C4-2B (cell line): ENCODE results near the gene TRIM40.

Experiments used
- CTCF ChIP-seq: fragments of 450-650 bp; conservative IDR thresholded peaks from 2 replicates; pipeline ENCODE4 v1.5.1; 2017; ENCODE audit warnings: mild to moderate bottlenecking
- ZFX ChIP-seq: fragments of 450-650 bp; IDR thresholded peaks from 2 replicates; pipeline ENCODE4 v1.6.1; 2017

DNA sequence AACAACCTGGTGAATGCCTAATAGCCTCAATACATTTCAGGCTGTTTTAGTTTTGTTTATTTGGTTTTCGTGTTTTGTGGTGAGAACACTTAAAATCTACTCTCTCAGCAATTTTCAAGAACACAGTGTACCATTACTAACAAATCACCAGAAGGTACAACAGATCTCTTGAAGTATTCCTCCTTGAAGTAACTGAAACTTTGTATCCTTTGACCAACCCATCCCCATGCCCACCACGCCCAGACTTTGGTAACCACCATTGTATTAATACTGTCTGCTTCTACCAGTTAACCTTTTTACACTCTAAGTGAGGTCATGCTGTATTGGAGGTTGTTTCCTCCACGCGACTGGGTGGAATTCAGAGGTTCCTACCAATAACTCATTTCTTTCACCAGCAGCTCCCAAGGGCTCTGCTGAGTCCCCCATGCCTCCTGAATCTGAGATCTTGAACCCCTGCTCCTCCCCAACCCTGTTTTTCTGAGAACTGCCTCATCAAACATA, 5.7 kb upstream of the TRIM40 start:
- TF ChIP-seq CTCF (no peak), ZFX (no peak)
